IPS-NIHi7 (cell line): Measurements from ENCODE around the gene HDX.
"Not testable (repeated sequence)": the region's sequence is repeated elsewhere in the genome, so short reads cannot be mapped to it uniquely, and the experiment has no call there.

ENCODE experiments used
- DNase-seq: peaks from one replicate; pipeline ENCODE4 v3.0.0; 2012; ENCODE audit warnings: mixed read lengths; ENCODE audit errors: extremely low spot score

Gene HDX

GRCh38 chrX:84339507-84340364 lies 162.5 kb downstream of the HDX start:
- DNase-seq: peak; percentile 27

DNA sequence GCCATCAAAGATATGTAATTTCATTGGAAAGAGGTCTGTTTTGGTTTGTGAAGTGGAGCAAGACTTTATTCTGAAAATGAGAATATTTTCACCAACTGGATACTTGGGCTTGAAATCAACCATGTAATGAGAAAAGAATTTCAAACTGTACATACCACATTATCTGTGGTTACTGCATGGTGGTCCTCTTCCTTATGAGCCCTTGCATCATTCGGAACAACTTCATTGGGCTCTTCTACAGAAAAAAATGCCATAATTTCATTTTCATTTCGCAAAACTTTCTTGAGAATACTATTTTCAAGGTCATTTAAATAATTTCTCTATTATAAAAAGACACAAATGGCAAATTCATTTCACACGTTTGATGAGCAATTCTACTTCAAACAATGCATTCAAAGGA lies 165.6 kb downstream of the HDX start:
- no peak for DNase-seq

- no peak for DNase-seq
These were observed 167.1 kb downstream of the HDX start for GRCh38 chrX:84335121-84335520.

DNA sequence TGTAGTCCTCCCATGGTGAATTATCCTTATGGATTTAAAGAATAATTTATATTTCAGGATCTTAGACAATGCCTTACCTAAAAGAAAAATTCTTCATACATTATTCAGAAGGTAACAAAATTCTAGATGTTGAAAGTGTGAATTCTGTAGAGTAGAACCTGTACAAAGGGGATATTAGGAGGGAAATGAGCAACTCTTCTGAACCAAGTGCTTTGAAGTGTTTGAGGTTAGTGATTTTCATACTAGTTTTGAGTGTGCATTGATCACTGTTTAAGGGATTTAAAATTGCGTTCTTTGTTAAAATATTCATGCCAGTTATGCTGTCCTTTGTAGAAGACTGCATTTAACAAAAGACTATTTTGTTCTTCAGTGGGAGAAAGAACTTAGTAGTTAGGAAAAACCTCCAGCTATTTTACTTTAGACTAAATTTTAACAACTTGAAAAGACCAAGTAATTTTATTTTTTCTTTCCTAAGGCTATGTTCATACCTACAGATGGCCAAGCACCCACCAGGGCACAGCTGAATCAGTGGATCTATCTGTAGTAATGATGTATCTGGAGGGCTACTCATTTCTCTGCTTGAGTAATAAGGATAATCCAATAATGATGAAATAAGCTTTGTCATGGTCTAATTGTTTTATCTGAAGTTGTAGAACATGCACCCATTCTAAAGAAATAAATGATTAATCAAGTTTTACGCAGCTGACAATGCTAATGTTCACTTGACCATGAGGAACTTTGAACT lies 180.0 kb downstream of the HDX start:
- DNase-seq: no peak

GRCh38 chrX:84320614-84321013 lies 181.6 kb downstream of the HDX start:
- no peak for DNase-seq

DNA sequence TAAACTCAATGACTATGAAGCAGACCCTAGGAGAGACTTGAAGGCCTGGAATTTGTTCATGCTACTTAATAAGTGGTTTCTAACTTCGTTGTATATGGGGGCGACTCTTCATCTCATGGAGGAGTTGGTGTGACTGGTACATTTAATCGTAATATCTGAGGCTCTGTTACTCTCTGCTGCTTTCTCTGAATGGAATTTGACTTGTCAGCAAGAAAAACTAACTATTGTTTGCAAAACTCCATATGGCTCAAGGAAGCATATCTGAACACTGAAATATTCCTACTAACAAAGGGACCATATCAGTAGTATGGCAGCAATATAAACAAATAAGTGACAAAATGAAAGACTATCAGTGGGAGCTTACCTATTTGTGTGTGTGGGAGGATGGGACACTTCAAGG lies 182.2 kb downstream of the HDX start:
- no peak for DNase-seq

DNA sequence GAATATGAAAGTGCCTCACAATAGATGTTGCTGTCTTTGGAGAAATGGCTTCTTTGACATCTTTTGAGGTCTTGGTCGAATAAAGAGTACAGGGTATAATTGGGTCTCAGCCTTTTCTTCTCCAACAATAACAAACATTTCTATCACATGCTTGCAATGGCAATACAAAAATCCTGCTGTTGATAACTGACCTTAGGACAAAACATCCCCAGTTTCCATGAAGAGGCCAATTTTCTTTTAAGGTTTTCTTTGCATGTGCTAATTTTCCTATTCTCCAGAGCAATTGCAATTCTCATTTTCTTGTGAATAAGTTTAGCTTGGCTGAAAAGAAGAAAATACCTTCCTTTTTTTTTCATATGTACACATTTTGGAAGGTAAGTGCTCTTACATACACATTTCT lies 183.6 kb downstream of the HDX start:
- DNase-seq: no peak

- not testable (repeated sequence) for DNase-seq
These were observed 186.3 kb downstream of the HDX start for GRCh38 chrX:84315946-84316345.
